Urinary bladder (tissue), 4 donors: ENCODE data around the gene ZNF362. TPM values are rescaled to one million over a fixed set of nuclear protein-coding genes. Genes with fewer than 3 reads are reported as not detected.
"Not testable (repeated sequence)": the region's sequence is repeated elsewhere in the genome, so short reads cannot be mapped to it uniquely, and the experiment has no call there.

Source experiments
- DNase-seq: peaks from one replicate; pipeline ENCODE4 v3.0.0-alpha.2; 2015; ENCODE audit errors: extremely low spot score
- H3K27ac ChIP-seq: one replicate; pipeline ENCODE4 v1.5.1; 2013; ENCODE audit warnings: low read depth, mild to moderate bottlenecking, moderate library complexity
- H3K36me3 ChIP-seq: one replicate; pipeline ENCODE4 v1.6.1; 2013; ENCODE audit warnings: mild to moderate bottlenecking, moderate library complexity; ENCODE audit not compliant: insufficient read depth
- H3K4me1 ChIP-seq: one replicate; pipeline ENCODE4 v1.6.1; 2013; ENCODE audit warnings: mild to moderate bottlenecking, moderate library complexity; ENCODE audit not compliant: insufficient read depth
- H3K4me3 ChIP-seq: one replicate; pipeline ENCODE4 v1.5.1; 2013; ENCODE audit warnings: low read depth, low read length
- WGBS: extraction: QIAGEN DNeasy Blood & Tissue Kit; methylation state at CpG from one replicate; pipeline ENCODE4 v1.1.7; 2013; 5-methylcytosine and 5-hydroxymethylcytosine counted together
- polyA plus RNA-seq: library from polyadenylated mRNA; stranded (reverse); fragments of 200-250 nt; gene quantifications from one replicate; pipeline ENCODE4 v1.2.3, GENCODE V29; 2013
- total RNA-seq: library from RNA; depleted of rRNA; stranded (reverse); fragments of >200 nt; gene quantifications from one replicate; pipeline ENCODE4 v1.2.3, GENCODE V29; 2014
- donor health status: healthy with polysubstance abuse.
- donor health status: healthy.

ZNF362 gene
- total and polyA plus RNA-seq, 2 donors: 10.3 to 33.7 TPM

- WGBS: 98% methylated on average over 5 of the region's 5 CpGs
- Histone ChIP-seq H3K4me3 (no peak overlapping the region), H3K27ac (no peak overlapping the region), H3K4me1 (no peaks in the 10 kb centered on the region), H3K36me3 (no peaks in the 10 kb centered on the region)
- no peak for DNase-seq
Measured at GRCh38 chr1:33305016-33305415, 48.7 kb downstream of the ZNF362 start.

DNA sequence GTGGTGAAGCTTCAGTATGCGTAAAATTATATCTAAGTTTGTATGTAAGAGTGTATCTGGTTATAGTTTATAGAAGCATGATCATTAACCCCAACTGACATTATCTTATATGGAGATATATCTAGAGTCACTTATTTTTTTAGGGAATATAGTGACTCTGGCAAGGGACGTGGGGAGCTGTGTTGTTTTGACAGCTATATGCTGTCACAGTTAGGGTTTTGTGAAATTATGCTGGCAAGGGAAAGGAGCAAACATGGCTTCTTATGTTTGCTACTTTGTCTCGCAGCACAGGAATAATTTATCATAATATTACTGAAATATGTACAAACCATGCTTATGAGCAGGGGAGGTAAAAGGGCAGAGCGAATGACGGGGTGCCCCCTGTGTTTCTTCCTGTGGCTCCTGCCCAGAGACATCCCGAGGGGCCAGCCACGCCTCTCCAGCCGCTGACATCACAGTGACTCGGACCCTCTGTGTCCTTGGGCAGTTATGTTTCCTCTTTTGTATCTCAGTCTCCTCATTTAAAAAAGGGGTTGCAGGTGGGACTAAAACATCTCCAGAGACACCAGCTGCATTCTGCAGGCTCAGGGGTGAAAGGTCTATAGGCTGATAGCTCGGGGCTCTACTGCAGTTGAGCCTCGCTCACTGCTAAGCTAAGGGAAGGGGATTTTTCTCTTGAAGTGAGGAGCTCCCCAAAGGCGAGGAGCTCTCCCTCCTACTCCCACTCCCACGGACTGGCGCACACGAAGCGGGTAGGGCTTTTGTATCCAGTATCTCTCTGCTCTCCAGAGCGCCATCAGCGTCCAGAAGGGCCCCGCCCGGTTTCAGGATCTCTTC, 49.7 kb downstream of the ZNF362 start:
- WGBS: 68% methylated on average over 20 of the region's 20 CpGs
- no peaks in the 10 kb centered on the region for H3K4me1 ChIP-seq
- H3K27ac ChIP-seq: no peak overlapping the region
- DNase-seq: no peak
- H3K36me3 ChIP-seq: no peaks in the 10 kb centered on the region
- no peak overlapping the region for H3K4me3 ChIP-seq

DNA sequence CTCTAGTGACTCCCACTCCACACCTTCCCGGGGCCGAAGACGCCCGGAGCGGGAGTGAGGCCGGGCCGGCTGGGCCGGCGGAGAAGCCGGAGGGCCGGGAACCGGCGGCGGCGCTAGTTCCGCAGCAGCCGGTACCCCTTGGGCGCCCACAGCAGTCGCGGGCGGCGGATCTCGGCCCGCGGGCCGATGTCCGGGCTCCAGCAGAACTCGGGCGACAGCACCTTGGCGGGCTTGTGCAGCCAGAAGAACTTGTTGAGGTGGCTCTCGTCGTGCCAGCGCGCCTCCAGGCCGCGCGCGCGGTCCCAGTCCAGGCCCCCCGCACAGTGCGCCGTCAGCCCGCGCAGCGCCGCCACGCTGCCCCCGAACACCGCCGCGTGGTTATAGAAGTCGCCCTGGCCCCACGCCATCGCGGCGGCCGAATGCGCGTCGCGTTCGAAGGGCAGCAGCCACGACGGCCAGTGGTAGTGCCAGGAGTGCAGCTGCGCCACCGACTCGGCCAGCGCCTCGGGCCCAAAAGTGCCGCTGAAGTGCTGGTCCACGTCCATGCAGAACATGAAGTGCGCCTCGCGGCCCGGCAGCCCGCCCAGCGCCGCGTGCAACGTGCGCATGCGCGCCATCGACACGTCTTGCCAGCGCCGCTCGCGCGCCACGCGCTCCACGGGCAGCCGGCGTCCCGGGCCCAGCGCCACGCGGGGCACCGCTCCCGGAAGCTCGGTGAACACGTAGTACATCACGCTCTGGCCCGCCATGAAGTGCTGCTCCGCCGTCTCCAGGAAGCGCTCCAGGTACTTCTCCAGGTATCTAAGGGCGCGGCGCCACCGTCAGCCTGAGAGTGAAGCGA, 50.6 kb downstream of the ZNF362 start:
- Histone ChIP-seq H3K36me3 (no peaks in the 10 kb centered on the region), H3K4me1 (no peaks in the 10 kb centered on the region), H3K27ac (no peak overlapping the region), H3K4me3 (no peak overlapping the region)
- 10% methylated on average over 113 of the region's 113 CpGs for WGBS
- DNase-seq: no peak

DNA sequence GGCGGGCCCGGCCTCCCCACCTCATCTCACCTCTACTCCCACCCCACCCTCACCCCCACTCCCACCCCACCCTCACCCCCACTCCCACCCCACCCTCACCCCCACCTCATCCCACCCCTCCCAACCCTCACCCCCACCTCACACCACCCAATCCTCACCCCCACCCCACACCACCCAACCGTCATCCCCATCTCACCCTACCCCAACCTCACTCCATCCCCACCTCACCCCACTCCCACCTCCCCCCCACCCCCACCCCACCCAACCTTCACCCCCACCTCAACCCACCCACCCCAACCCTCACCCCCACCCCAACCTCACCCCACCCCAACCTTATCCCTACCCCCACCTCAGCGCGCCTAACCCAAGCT, 51.2 kb downstream of the ZNF362 start:
- DNase-seq: no peak
- no peak overlapping the region for H3K27ac ChIP-seq
- H3K4me3 ChIP-seq: no peak overlapping the region
- 88% methylated on average over 5 of the region's 5 CpGs for WGBS
- H3K36me3 ChIP-seq: no peaks in the 10 kb centered on the region
- H3K4me1 ChIP-seq: no peaks in the 10 kb centered on the region

DNA sequence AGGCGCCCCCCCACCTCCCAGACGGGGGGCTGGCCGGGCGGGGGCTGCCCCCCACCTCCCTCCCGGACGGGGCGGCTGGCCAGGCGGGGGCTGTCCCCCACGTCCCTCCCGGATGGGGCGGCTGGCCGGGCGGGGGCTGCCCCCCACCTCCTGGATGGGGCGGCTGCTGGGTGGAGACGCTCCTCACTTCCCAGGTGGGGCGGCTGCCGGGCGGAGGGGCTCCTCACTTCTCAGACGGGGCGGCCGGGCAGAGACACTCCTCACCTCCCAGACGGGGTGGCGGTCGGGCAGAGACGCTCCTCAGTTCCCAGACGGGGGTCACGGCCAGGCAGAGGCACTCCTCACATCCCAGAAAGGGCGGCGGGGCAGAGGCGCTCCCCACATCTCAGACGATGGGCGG, 53.1 kb downstream of the ZNF362 start:
- DNase-seq, H3K36me3 ChIP-seq, H3K4me3 ChIP-seq, H3K27ac ChIP-seq, H3K4me1 ChIP-seq: not testable (repeated sequence)
- WGBS: 93% methylated on average over 32 of the region's 32 CpGs

GRCh38 chr1:33310702-33311101, 54.4 kb downstream of the ZNF362 start:
- 69% methylated on average over 8 of the region's 8 CpGs for WGBS
- H3K4me1 ChIP-seq: no peaks in the 10 kb centered on the region
- no peak overlapping the region for H3K27ac ChIP-seq
- H3K4me3 ChIP-seq: no peak overlapping the region
- no peak for DNase-seq
- no peaks in the 10 kb centered on the region for H3K36me3 ChIP-seq

- 92% methylated on average over 7 of the region's 7 CpGs for WGBS
- DNase-seq: no peak
- Histone ChIP-seq H3K4me3 (no peak overlapping the region), H3K4me1 (no peaks in the 10 kb centered on the region), H3K36me3 (no peaks in the 10 kb centered on the region), H3K27ac (no peak overlapping the region)
Measured at GRCh38 chr1:33311706-33312412, 55.6 kb downstream of the ZNF362 start.

- 65% methylated on average over 5 of the region's 5 CpGs for WGBS
- no peak for DNase-seq
- H3K27ac ChIP-seq: no peak overlapping the region
- no peak overlapping the region for H3K4me3 ChIP-seq
- no peaks in the 10 kb centered on the region for H3K4me1 ChIP-seq
- H3K36me3 ChIP-seq: no peaks in the 10 kb centered on the region
Measured at GRCh38 chr1:33312413-33312749, 56.1 kb downstream of the ZNF362 start.

DNA sequence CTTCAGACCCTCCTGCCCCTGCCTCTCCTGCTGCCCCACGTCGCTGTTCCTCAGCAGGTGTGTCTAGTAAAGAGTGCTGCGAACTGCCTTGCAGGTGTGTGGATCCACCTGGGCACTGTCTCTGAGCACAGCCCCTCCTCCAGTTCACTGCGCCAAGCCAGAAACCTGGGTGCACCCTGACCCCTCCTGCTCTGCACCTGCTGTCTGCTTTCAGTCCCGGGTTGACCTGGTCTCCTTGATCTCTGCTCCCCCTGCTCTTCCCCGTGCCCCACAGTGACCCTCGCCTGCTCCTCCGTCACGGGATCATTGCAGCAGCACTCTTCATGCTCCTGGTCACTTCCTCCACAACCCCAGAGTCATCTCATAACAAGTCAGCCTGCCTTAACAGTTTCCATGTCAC, 58.1 kb downstream of the ZNF362 start:
- WGBS: 92% methylated on average over 9 of the region's 9 CpGs

DNA sequence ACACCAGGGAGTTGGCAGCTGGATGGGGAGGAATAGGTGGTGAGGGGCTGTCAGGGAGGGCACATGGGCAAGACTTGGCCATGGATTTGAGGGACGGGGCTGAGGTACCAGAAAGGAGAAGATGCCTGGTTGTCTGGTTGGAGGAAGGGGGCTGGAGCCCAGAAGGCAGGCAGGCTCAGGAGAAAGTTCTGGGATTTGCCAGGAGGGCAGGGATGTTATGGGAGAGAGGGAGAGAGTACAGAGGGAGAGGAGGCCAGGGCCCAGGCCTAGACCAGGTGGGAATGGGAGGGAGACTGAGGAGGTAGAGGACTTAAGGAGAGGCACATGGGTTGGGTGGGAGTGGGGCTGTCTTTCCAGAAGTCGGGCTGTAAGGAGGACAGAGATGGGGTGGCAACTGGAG, 60.3 kb downstream of the ZNF362 start:
- no peak for DNase-seq
- WGBS: 82% methylated on average over 2 of the region's 2 CpGs
- H3K4me3 ChIP-seq: no peak overlapping the region

More for the DNA sequence above, 58.1 kb downstream of the ZNF362 start:
- H3K36me3 ChIP-seq: no peaks in the 10 kb centered on the region
- no peak overlapping the region for H3K4me3 ChIP-seq
- H3K27ac ChIP-seq: no peak overlapping the region
- DNase-seq: no peak
- H3K4me1 ChIP-seq: no peaks in the 10 kb centered on the region

DNA sequence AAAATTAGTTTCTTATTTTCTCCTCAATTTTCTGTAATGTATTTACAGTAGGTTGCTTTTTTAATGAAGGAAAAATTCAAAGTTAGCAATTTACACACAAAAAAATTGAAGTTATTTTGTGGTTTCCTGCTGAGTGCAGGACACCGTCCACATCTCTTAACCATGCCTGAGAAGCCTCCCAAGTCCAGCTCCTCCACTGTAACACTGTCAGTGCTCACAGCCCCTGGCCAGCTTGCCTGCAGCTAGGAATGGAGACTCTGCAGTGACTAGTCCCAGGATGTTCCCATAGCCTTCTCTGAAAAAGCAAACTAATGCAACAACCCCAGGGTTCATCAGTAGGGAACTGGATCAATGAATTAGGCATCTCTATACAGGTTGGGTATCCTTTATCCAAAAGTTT, 61.1 kb downstream of the ZNF362 start:
- 43% methylated on average over 1 of the region's 1 CpG for WGBS
- Histone ChIP-seq H3K4me1 (no peaks in the 10 kb centered on the region), H3K36me3 (no peaks in the 10 kb centered on the region), H3K27ac (no peak overlapping the region), H3K4me3 (no peak overlapping the region)
- no peak for DNase-seq

More for the DNA sequence above, 60.3 kb downstream of the ZNF362 start:
- Histone ChIP-seq H3K27ac (no peak overlapping the region), H3K4me1 (no peaks in the 10 kb centered on the region), H3K36me3 (no peaks in the 10 kb centered on the region)

GRCh38 chr1:33317946-33318345, 61.7 kb downstream of the ZNF362 start:
- 59% methylated on average over 6 of the region's 6 CpGs for WGBS
- H3K36me3 ChIP-seq: no peaks in the 10 kb centered on the region
- H3K4me3 ChIP-seq: no peak overlapping the region
- H3K27ac ChIP-seq: no peak overlapping the region
- DNase-seq: no peak
- no peaks in the 10 kb centered on the region for H3K4me1 ChIP-seq

- Histone ChIP-seq H3K4me3 (no peak overlapping the region), H3K27ac (no peak overlapping the region), H3K4me1 (no peaks in the 10 kb centered on the region), H3K36me3 (peaks cover 4% of the 10 kb centered on the region)
- DNase-seq: no peak
- WGBS: 87% methylated on average over 9 of the region's 9 CpGs
Measured at GRCh38 chr1:33319186-33319948, 63.1 kb downstream of the ZNF362 start.
